ENCODE data around the gene BEX4. TPM values are rescaled to one million over a fixed set of nuclear protein-coding genes. Genes with fewer than 3 reads are reported as not detected.
"Not testable (repeated sequence)": the region's sequence is repeated elsewhere in the genome, so short reads cannot be mapped to it uniquely, and the experiment has no call there.

BEX4 gene
- 128 TPM for polyA plus RNA-seq (2013, experiment 1 of 2)
- 118 TPM for polyA plus RNA-seq (2013, experiment 2 of 2)

GRCh38 chrX:103214870-103215424 is at the start of gene BEX4:
BEX4 (plus strand) TSS chrX:103215108; CDS start chrX:103216154, 1,046 bp downstream.
- Histone ChIP-seq H3K27ac (ENCODE audit: low read depth, low read length, severe bottlenecking) (peak within 1 kb of the TSS; percentile 96), H3K4me1 (ENCODE audit: control insufficient read depth, insufficient read depth, low read length, poor library complexity, severe bottlenecking) (no peaks in the 10 kb centered on the region), H3K36me3 (ENCODE audit: control insufficient read depth, insufficient read depth, low read length) (peaks cover 14% of the 10 kb centered on the region), H3K9me3 (ENCODE audit: control insufficient read depth, low read length) (no peaks in the 10 kb centered on the region), H3K4me3 (ENCODE audit: extremely low read depth, insufficient read depth, low read length, poor library complexity, severe bottlenecking) (peak within 1 kb of the TSS; percentile 66)
- 0% methylated on average over 31 of the region's 45 CpGs; no CpG with 5 or more reads in 1 of the 2 experiments for WGBS, 2 experiments (ENCODE audit: insufficient coverage in 2 of 2)

- 80% methylated on average over 1 of the region's 3 CpGs; no CpG with 5 or more reads in 1 of the 2 experiments for WGBS, 2 experiments (ENCODE audit: insufficient coverage in 2 of 2)
Measured at GRCh38 chrX:103170216-103170615, 44.7 kb upstream of the BEX4 start.

GRCh38 chrX:103171353-103171752 is 43.6 kb upstream of the BEX4 start:
- Histone ChIP-seq H3K4me1 (ENCODE audit: control insufficient read depth, insufficient read depth, low read length, poor library complexity, severe bottlenecking) (no peaks in the 10 kb centered on the region), H3K36me3 (ENCODE audit: control insufficient read depth, insufficient read depth, low read length) (no peaks in the 10 kb centered on the region), H3K27ac (ENCODE audit: low read depth, low read length, severe bottlenecking) (no peak overlapping the region), H3K4me3 (ENCODE audit: extremely low read depth, insufficient read depth, low read length, poor library complexity, severe bottlenecking) (no peak overlapping the region), H3K9me3 (ENCODE audit: control insufficient read depth, low read length) (no peaks in the 10 kb centered on the region)
- WGBS, 2 experiments (ENCODE audit: insufficient coverage in 2 of 2) = no CpG with 5 or more reads among the region's 2 CpGs

More at GRCh38 chrX:103170216-103170615, 44.7 kb upstream of the BEX4 start:
- H3K27ac ChIP-seq (ENCODE audit: low read depth, low read length, severe bottlenecking) = no peak overlapping the region
- no peaks in the 10 kb centered on the region for H3K4me1 ChIP-seq (ENCODE audit: control insufficient read depth, insufficient read depth, low read length, poor library complexity, severe bottlenecking)
- H3K9me3 ChIP-seq (ENCODE audit: control insufficient read depth, low read length) = no peaks in the 10 kb centered on the region
- no peaks in the 10 kb centered on the region for H3K36me3 ChIP-seq (ENCODE audit: control insufficient read depth, insufficient read depth, low read length)
- H3K4me3 ChIP-seq (ENCODE audit: extremely low read depth, insufficient read depth, low read length, poor library complexity, severe bottlenecking) = no peak overlapping the region

GRCh38 chrX:103175256-103175655 is 39.7 kb upstream of the BEX4 start:
- not testable (repeated sequence) for H3K4me3 ChIP-seq (ENCODE audit: extremely low read depth, insufficient read depth, low read length, poor library complexity, severe bottlenecking); H3K4me1 ChIP-seq (ENCODE audit: control insufficient read depth, insufficient read depth, low read length, poor library complexity, severe bottlenecking); H3K36me3 ChIP-seq (ENCODE audit: control insufficient read depth, insufficient read depth, low read length); H3K27ac ChIP-seq (ENCODE audit: low read depth, low read length, severe bottlenecking); H3K9me3 ChIP-seq (ENCODE audit: control insufficient read depth, low read length)
- WGBS, 2 experiments (ENCODE audit: insufficient coverage in 2 of 2) = no CpG with 5 or more reads among the region's 2 CpGs

- 0 to 27% methylated on average over 2 to 3 of the region's 11 CpGs for WGBS, 2 experiments (ENCODE audit: insufficient coverage in 2 of 2)
- Histone ChIP-seq H3K36me3 (ENCODE audit: control insufficient read depth, insufficient read depth, low read length) (no peaks in the 10 kb centered on the region), H3K9me3 (ENCODE audit: control insufficient read depth, low read length) (no peaks in the 10 kb centered on the region), H3K4me3 (ENCODE audit: extremely low read depth, insufficient read depth, low read length, poor library complexity, severe bottlenecking) (no peak overlapping the region), H3K4me1 (ENCODE audit: control insufficient read depth, insufficient read depth, low read length, poor library complexity, severe bottlenecking) (no peaks in the 10 kb centered on the region), H3K27ac (ENCODE audit: low read depth, low read length, severe bottlenecking) (no peak overlapping the region)
Measured at GRCh38 chrX:103175944-103176753, 38.8 kb upstream of the BEX4 start.

GRCh38 chrX:103177556-103177955 is 37.4 kb upstream of the BEX4 start:
- no peaks in the 10 kb centered on the region for H3K36me3 ChIP-seq (ENCODE audit: control insufficient read depth, insufficient read depth, low read length)
- H3K4me1 ChIP-seq (ENCODE audit: control insufficient read depth, insufficient read depth, low read length, poor library complexity, severe bottlenecking) = no peaks in the 10 kb centered on the region
- H3K4me3 ChIP-seq (ENCODE audit: extremely low read depth, insufficient read depth, low read length, poor library complexity, severe bottlenecking) = no peak overlapping the region
- H3K9me3 ChIP-seq (ENCODE audit: control insufficient read depth, low read length) = no peaks in the 10 kb centered on the region
- no peak overlapping the region for H3K27ac ChIP-seq (ENCODE audit: low read depth, low read length, severe bottlenecking)

- Histone ChIP-seq H3K9me3 (ENCODE audit: control insufficient read depth, low read length) (no peaks in the 10 kb centered on the region), H3K36me3 (ENCODE audit: control insufficient read depth, insufficient read depth, low read length) (no peaks in the 10 kb centered on the region), H3K27ac (ENCODE audit: low read depth, low read length, severe bottlenecking) (no peak overlapping the region), H3K4me1 (ENCODE audit: control insufficient read depth, insufficient read depth, low read length, poor library complexity, severe bottlenecking) (no peaks in the 10 kb centered on the region), H3K4me3 (ENCODE audit: extremely low read depth, insufficient read depth, low read length, poor library complexity, severe bottlenecking) (no peak overlapping the region)
- no CpG with 5 or more reads among the region's 9 CpGs for WGBS, 2 experiments (ENCODE audit: insufficient coverage in 2 of 2)
Measured at GRCh38 chrX:103183912-103184311, 31.0 kb upstream of the BEX4 start.

GRCh38 chrX:103187953-103188475 is 26.9 kb upstream of the BEX4 start:
- no peak overlapping the region for H3K27ac ChIP-seq (ENCODE audit: low read depth, low read length, severe bottlenecking)
- H3K9me3 ChIP-seq (ENCODE audit: control insufficient read depth, low read length) = no peaks in the 10 kb centered on the region
- WGBS, 2 experiments (ENCODE audit: insufficient coverage in 2 of 2) = no CpG with 5 or more reads among the region's 1 CpG
- H3K36me3 ChIP-seq (ENCODE audit: control insufficient read depth, insufficient read depth, low read length) = no peaks in the 10 kb centered on the region
- no peaks in the 10 kb centered on the region for H3K4me1 ChIP-seq (ENCODE audit: control insufficient read depth, insufficient read depth, low read length, poor library complexity, severe bottlenecking)
- H3K4me3 ChIP-seq (ENCODE audit: extremely low read depth, insufficient read depth, low read length, poor library complexity, severe bottlenecking) = no peak overlapping the region

- Histone ChIP-seq H3K4me1 (ENCODE audit: control insufficient read depth, insufficient read depth, low read length, poor library complexity, severe bottlenecking) (no peaks in the 10 kb centered on the region), H3K9me3 (ENCODE audit: control insufficient read depth, low read length) (no peaks in the 10 kb centered on the region), H3K36me3 (ENCODE audit: control insufficient read depth, insufficient read depth, low read length) (no peaks in the 10 kb centered on the region), H3K27ac (ENCODE audit: low read depth, low read length, severe bottlenecking) (no peak overlapping the region), H3K4me3 (ENCODE audit: extremely low read depth, insufficient read depth, low read length, poor library complexity, severe bottlenecking) (no peak overlapping the region)
- no CpG with 5 or more reads among the region's 2 CpGs for WGBS, 2 experiments (ENCODE audit: insufficient coverage in 2 of 2)
Measured at GRCh38 chrX:103197721-103198306, 17.1 kb upstream of the BEX4 start.

GRCh38 chrX:103198668-103199067 is 16.2 kb upstream of the BEX4 start:
- H3K36me3 ChIP-seq (ENCODE audit: control insufficient read depth, insufficient read depth, low read length); H3K27ac ChIP-seq (ENCODE audit: low read depth, low read length, severe bottlenecking): not testable (repeated sequence)
- no CpG with 5 or more reads among the region's 4 CpGs for WGBS, 2 experiments (ENCODE audit: insufficient coverage in 2 of 2)

More at GRCh38 chrX:103198668-103199067, 16.2 kb upstream of the BEX4 start:
- not testable (repeated sequence) for H3K4me1 ChIP-seq (ENCODE audit: control insufficient read depth, insufficient read depth, low read length, poor library complexity, severe bottlenecking); H3K9me3 ChIP-seq (ENCODE audit: control insufficient read depth, low read length); H3K4me3 ChIP-seq (ENCODE audit: extremely low read depth, insufficient read depth, low read length, poor library complexity, severe bottlenecking)
